Measurements from ENCODE around the gene ADPRH. TPM values are rescaled to one million over a fixed set of nuclear protein-coding genes. Genes with fewer than 3 reads are reported as not detected.

Gene ADPRH
- total RNA-seq (10 to 100 TPM in 3 of 4 donors, 1 to 10 TPM in 1; 9.5 to 11.9 (median 10.3) TPM), polyA plus RNA-seq (6.5 TPM)
- long read RNA-seq, donor 1, full-length matches to known transcripts, result 46 of 55 reads
- long read RNA-seq, donor 1, partial matches to known transcripts, result 5 of 55 reads
- long read RNA-seq, donor 1, other reads (novel, unspliced or antisense), result 4 of 55 reads
- long read RNA-seq, donor 2, transcript ADPRH-205 (4 exons, 1,501 nt), result minor isoform, 6 of 15 reads
- long read RNA-seq, donor 2, transcript ADPRH-201 (5 exons, 3,439 nt), result major isoform, 8 of 15 reads
- long read RNA-seq, donor 2, partial matches to known transcripts, result 0 of 15 reads
- long read RNA-seq, donor 2, other reads (novel, unspliced or antisense), result 1 of 15 reads
- long read RNA-seq, donor 3, transcript ADPRH-205 (4 exons, 1,501 nt), result major isoform, 83 of 129 reads
- long read RNA-seq, donor 3, transcript ADPRH-201 (5 exons, 3,439 nt), result minor isoform, 29 of 129 reads
- long read RNA-seq, donor 3, partial matches to known transcripts, result 9 of 129 reads
- long read RNA-seq, donor 3, other reads (novel, unspliced or antisense), result 3 of 129 reads
- long read RNA-seq, donor 4, transcript ADPRH-205 (4 exons, 1,501 nt), result major isoform, 8 of 15 reads
- long read RNA-seq, donor 4, transcript ADPRH-201 (5 exons, 3,439 nt), result minor isoform, 7 of 15 reads
- long read RNA-seq, donor 4, partial matches to known transcripts, result 0 of 15 reads
- long read RNA-seq, donor 4, other reads (novel, unspliced or antisense), result 0 of 15 reads

GRCh38 chr3:119579366-119580066 is at the start of gene ADPRH:
Gene ADPRH, plus strand, starts transcription at chr3:119579492. Its CDS starts 2,678 bp downstream, at chr3:119582170.
- Histone ChIP-seq H3K9me3 (ENCODE audit: control insufficient read depth, low read length) (no peaks in the 10 kb centered on the region), H3K27ac (ENCODE audit: low read length) (peak within 1 kb of the TSS; percentile 92), H3K4me1 (ENCODE audit: control insufficient read depth, insufficient read depth, low read length) (peaks cover 4% of the 10 kb centered on the region), H3K4me3 (ENCODE audit: low read length) (peak within 1 kb of the TSS; percentile 47), H3K27me3 (ENCODE audit: control insufficient read depth, insufficient read depth) (no peaks in the 10 kb centered on the region)
- DNase-seq, result peak; percentile 90 to 95 (median 94)
- intact Hi-C loops (cut with DNase I), result no loop called here
- ATAC-seq, result peak; percentile 97
- WGBS, result under 1% methylated on average over 68 of the region's 68 CpGs

GRCh38 chr3:119529883-119530282 is 49.4 kb upstream of the ADPRH start:
- H3K27me3 ChIP-seq (ENCODE audit: control insufficient read depth, insufficient read depth), result no peaks in the 10 kb centered on the region
- DNase-seq (no peak), ATAC-seq (no peak)
- no peak overlapping the region for H3K4me3 ChIP-seq (ENCODE audit: low read length)
- intact Hi-C loops (cut with DNase I), result loop anchor here in 2 of 4 donors (10.0 kb wide), 1 partner anchor 155 kb away; no protein-coding TSS in a partner anchor
- H3K27ac ChIP-seq (ENCODE audit: low read length), result no peak overlapping the region
- H3K9me3 ChIP-seq (ENCODE audit: control insufficient read depth, low read length), result no peaks in the 10 kb centered on the region
- no peaks in the 10 kb centered on the region for H3K4me1 ChIP-seq (ENCODE audit: control insufficient read depth, insufficient read depth, low read length)

GRCh38 chr3:119530456-119530855 is 48.8 kb upstream of the ADPRH start:
- WGBS, result 73% methylated on average over 2 of the region's 2 CpGs
- intact Hi-C loops (cut with DNase I), result no loop called here

GRCh38 chr3:119531151-119531550 is 48.1 kb upstream of the ADPRH start:
- no peak for ATAC-seq
- 84% methylated on average over 4 of the region's 4 CpGs for WGBS
- no peak for DNase-seq
- H3K9me3 ChIP-seq (ENCODE audit: control insufficient read depth, low read length), result no peaks in the 10 kb centered on the region
- H3K4me1 ChIP-seq (ENCODE audit: control insufficient read depth, insufficient read depth, low read length), result no peaks in the 10 kb centered on the region
- no peak overlapping the region for H3K27ac ChIP-seq (ENCODE audit: low read length)
- intact Hi-C loops (cut with DNase I), result no loop called here
- H3K27me3 ChIP-seq (ENCODE audit: control insufficient read depth, insufficient read depth), result no peaks in the 10 kb centered on the region
- H3K4me3 ChIP-seq (ENCODE audit: low read length), result no peak overlapping the region

More at GRCh38 chr3:119530456-119530855, 48.8 kb upstream of the ADPRH start:
- DNase-seq (no peak), ATAC-seq (no peak)
- Histone ChIP-seq H3K27me3 (ENCODE audit: control insufficient read depth, insufficient read depth) (no peaks in the 10 kb centered on the region), H3K9me3 (ENCODE audit: control insufficient read depth, low read length) (no peaks in the 10 kb centered on the region), H3K4me1 (ENCODE audit: control insufficient read depth, insufficient read depth, low read length) (no peaks in the 10 kb centered on the region), H3K4me3 (ENCODE audit: low read length) (no peak overlapping the region), H3K27ac (ENCODE audit: low read length) (no peak overlapping the region)

- WGBS, result 94% methylated on average over 1 of the region's 1 CpG
- no peak for ATAC-seq
- no peak for DNase-seq
- no peaks in the 10 kb centered on the region for H3K9me3 ChIP-seq (ENCODE audit: control insufficient read depth, low read length)
- intact Hi-C loops (cut with DNase I), result no loop called here
- no peaks in the 10 kb centered on the region for H3K27me3 ChIP-seq (ENCODE audit: control insufficient read depth, insufficient read depth)
- no peak overlapping the region for H3K4me3 ChIP-seq (ENCODE audit: low read length)
- H3K4me1 ChIP-seq (ENCODE audit: control insufficient read depth, insufficient read depth, low read length), result no peaks in the 10 kb centered on the region
- no peak overlapping the region for H3K27ac ChIP-seq (ENCODE audit: low read length)
Observed at GRCh38 chr3:119534296-119534695, 45.0 kb upstream of the ADPRH start.

GRCh38 chr3:119536757-119537156 is 42.5 kb upstream of the ADPRH start:
- DNase-seq (no peak), ATAC-seq (no peak)
- intact Hi-C loops (cut with DNase I), result no loop called here
- H3K27ac ChIP-seq (ENCODE audit: low read length), result no peak overlapping the region
- WGBS, result 96% methylated on average over 4 of the region's 4 CpGs
- H3K4me1 ChIP-seq (ENCODE audit: control insufficient read depth, insufficient read depth, low read length), result no peaks in the 10 kb centered on the region
- H3K4me3 ChIP-seq (ENCODE audit: low read length), result no peak overlapping the region
- H3K27me3 ChIP-seq (ENCODE audit: control insufficient read depth, insufficient read depth), result no peaks in the 10 kb centered on the region
- H3K9me3 ChIP-seq (ENCODE audit: control insufficient read depth, low read length), result no peaks in the 10 kb centered on the region

- H3K4me1 ChIP-seq (ENCODE audit: control insufficient read depth, insufficient read depth, low read length), result no peaks in the 10 kb centered on the region
- DNase-seq, result no peak
- no peak overlapping the region for H3K27ac ChIP-seq (ENCODE audit: low read length)
- H3K4me3 ChIP-seq (ENCODE audit: low read length), result no peak overlapping the region
- no peaks in the 10 kb centered on the region for H3K27me3 ChIP-seq (ENCODE audit: control insufficient read depth, insufficient read depth)
- ATAC-seq, result no peak
- no peaks in the 10 kb centered on the region for H3K9me3 ChIP-seq (ENCODE audit: control insufficient read depth, low read length)
- intact Hi-C loops (cut with DNase I), result no loop called here
- 88% methylated on average over 1 of the region's 1 CpG for WGBS
Observed at GRCh38 chr3:119538772-119539171, 40.5 kb upstream of the ADPRH start.

- intact Hi-C loops (cut with DNase I), result no loop called here
- DNase-seq (no peak), ATAC-seq (no peak)
- WGBS, result 75% methylated on average over 3 of the region's 3 CpGs
- no peaks in the 10 kb centered on the region for H3K9me3 ChIP-seq (ENCODE audit: control insufficient read depth, low read length)
- H3K27ac ChIP-seq (ENCODE audit: low read length), result no peak overlapping the region
- H3K4me1 ChIP-seq (ENCODE audit: control insufficient read depth, insufficient read depth, low read length), result no peaks in the 10 kb centered on the region
- H3K4me3 ChIP-seq (ENCODE audit: low read length), result no peak overlapping the region
- H3K27me3 ChIP-seq (ENCODE audit: control insufficient read depth, insufficient read depth), result no peaks in the 10 kb centered on the region
Observed at GRCh38 chr3:119541547-119541946, 37.7 kb upstream of the ADPRH start.

- intact Hi-C loops (cut with DNase I), result no loop called here
- H3K27ac ChIP-seq (ENCODE audit: low read length), result no peak overlapping the region
- H3K4me3 ChIP-seq (ENCODE audit: low read length), result no peak overlapping the region
- WGBS, result 72% methylated on average over 2 of the region's 2 CpGs
- ATAC-seq (no peak), DNase-seq (no peak)
- no peaks in the 10 kb centered on the region for H3K9me3 ChIP-seq (ENCODE audit: control insufficient read depth, low read length)
- no peaks in the 10 kb centered on the region for H3K4me1 ChIP-seq (ENCODE audit: control insufficient read depth, insufficient read depth, low read length)
- H3K27me3 ChIP-seq (ENCODE audit: control insufficient read depth, insufficient read depth), result no peaks in the 10 kb centered on the region
Observed at GRCh38 chr3:119542168-119542767, 37.0 kb upstream of the ADPRH start.

GRCh38 chr3:119543147-119543546 is 36.1 kb upstream of the ADPRH start:
- WGBS, result 83% methylated on average over 7 of the region's 7 CpGs
- no peak for DNase-seq

More at GRCh38 chr3:119543147-119543546, 36.1 kb upstream of the ADPRH start:
- H3K9me3 ChIP-seq (ENCODE audit: control insufficient read depth, low read length), result no peaks in the 10 kb centered on the region
- no peak overlapping the region for H3K27ac ChIP-seq (ENCODE audit: low read length)
- no peak overlapping the region for H3K4me3 ChIP-seq (ENCODE audit: low read length)
- no peaks in the 10 kb centered on the region for H3K27me3 ChIP-seq (ENCODE audit: control insufficient read depth, insufficient read depth)
- H3K4me1 ChIP-seq (ENCODE audit: control insufficient read depth, insufficient read depth, low read length), result no peaks in the 10 kb centered on the region
- intact Hi-C loops (cut with DNase I), result no loop called here
- ATAC-seq, result no peak

Data from right cardiac atrium (tissue), 5 donors.